ENCODE data around the gene SSX1. TPM values are rescaled to one million over a fixed set of nuclear protein-coding genes. Genes with fewer than 3 reads are reported as not detected.
"Not testable (repeated sequence)": the region's sequence is repeated elsewhere in the genome, so short reads cannot be mapped to it uniquely, and the experiment has no call there.

SSX1 gene
- total and polyA plus RNA-seq, 9 of the 15 experiments (the other 6 are each of a cell fraction or from before 2014, with no cell fraction given): 15.2 to 221 (median 115) TPM

GRCh38 chrX:48255062-48255796 is at the start of gene SSX1 (continued):
- TF ChIP-seq EP400 (IDR thresholded peaks at IDR 0.05) (peak; percentile 85), E2F3 (CRISPR knock-in tag; IDR thresholded peaks at IDR 0.05) (peak; percentile 78; the same call in 1 of the 2 replicates), MBD2 (IDR thresholded peaks at IDR 0.05; ENCODE audit: borderline replicate concordance, low read depth) (peak; percentile 93), E2F1 (CRISPR knock-in tag; IDR thresholded peaks at IDR 0.05) (peak; percentile 77), MAFK (IDR thresholded peaks at IDR 0.05; ENCODE audit: low read length) (peak; percentile 76), NFE2 (IDR thresholded peaks at IDR 0.05; ENCODE audit: low read depth) (peak; percentile 95), THAP7 (CRISPR knock-in tag; IDR thresholded peaks at IDR 0.05) (peak; percentile 88), SUPT5H (IDR thresholded peaks at IDR 0.05) (peak; percentile 88), TAF9B (IDR thresholded peaks at IDR 0.05; ENCODE audit: partially characterized antibody) (peak; percentile 83), RBM25 (IDR thresholded peaks at IDR 0.05; ENCODE audit: low read depth, low read length, severe bottlenecking) (peak; percentile 85), ARID1B (IDR thresholded peaks at IDR 0.05) (peak; percentile 24; the same call in 1 of the 2 replicates), RCOR1 (IDR thresholded peaks at IDR 0.05; ENCODE audit: borderline replicate concordance in 1 of 2, low read depth in 2 of 2, low read length in 2 of 2) (0 out of 4 replicates have a peak, but pooled peaks of 1 of the 2 experiments have one; percentile 9), BACH1 (tag; IDR thresholded peaks at IDR 0.05) (peak; percentile 28; the same call in 1 of the 2 replicates), MYBL2 (IDR thresholded peaks at IDR 0.05; ENCODE audit: low read depth) (peak; percentile 63; the same call in 1 of the 2 replicates), EHMT2 (IDR thresholded peaks at IDR 0.05) (peak; percentile 13; the same call in 1 of the 2 replicates), ASH1L (IDR thresholded peaks at IDR 0.05; ENCODE audit: borderline replicate concordance, low read depth, partially characterized antibody) (peak; percentile 91), TAF1 (IDR thresholded peaks at IDR 0.05; ENCODE audit: control insufficient read depth, extremely low read depth, insufficient read depth, low read length, severe bottlenecking) (peak; percentile 71), NFIC (IDR thresholded peaks at IDR 0.05) (peak; percentile 40; the same call in 1 of the 2 replicates), RBFOX2 (IDR thresholded peaks at IDR 0.05; ENCODE audit: low read depth, low read length) (peak; percentile 67)
- TF ChIP-seq MYBL2 (CRISPR knock-in tag; IDR thresholded peaks at IDR 0.05; ENCODE audit: borderline replicate concordance): not testable (repeated sequence)

GRCh38 chrX:48214341-48214740 is 40.9 kb upstream of the SSX1 start:
- in situ Hi-C loops (cut with MboI); CTCF ChIA-PET (ENCODE audit: low intra/inter-chr PET ratio); H3K9me1 ChIP-seq (ENCODE audit: control insufficient read depth, insufficient read depth, low read length); H3K36me3 ChIP-seq (ENCODE audit: control insufficient read depth, insufficient read depth, low read length); intact Hi-C loops (cut with micrococcal nuclease); H4K20me1 ChIP-seq (replicated peaks; ENCODE audit: control insufficient read depth, insufficient read depth, low read length); H3K4me2 ChIP-seq (ENCODE audit: insufficient read depth, low read length); POLR2A ChIA-PET; H2AFZ ChIP-seq (ENCODE audit: low read depth, low read length); H3K4me3 ChIP-seq; H3K27ac ChIP-seq (ENCODE audit: extremely low read depth, low read depth, low read length); BruUV-seq (replicated peaks); H3K4me1 ChIP-seq (replicated peaks in 1 of 2; ENCODE audit: control insufficient read depth in 2 of 2, insufficient read depth in 2 of 2, low read length in 2 of 2); DNase-seq (ENCODE audit: extremely low read depth in 1 of 4, low spot score in 3 of 4); H3K9ac ChIP-seq (ENCODE audit: insufficient read depth in 1 of 2, low read depth in 2 of 2, low read length in 2 of 2); FAIRE-seq; H3K27me3 ChIP-seq (ENCODE audit: control insufficient read depth in 2 of 2, insufficient read depth in 2 of 2, low read length in 2 of 2); H3K79me2 ChIP-seq (ENCODE audit: control insufficient read depth, insufficient read depth, low read length); ATAC-seq; H3K9me3 ChIP-seq (replicated peaks; ENCODE audit: control insufficient read depth, insufficient read depth, low read depth, low read length): not testable (repeated sequence)
- WGBS (ENCODE audit: insufficient coverage, low coverage, missing lambda C conversion rate): 0% methylated on average over 4 of the region's 4 CpGs

All from K562 (cell line).